Glomerular visceral epithelial cell (primary cell): ENCODE measurements around the gene HOXC6.
A peak's percentile ranks its signal among the peaks of the same experiment; 100 is the strongest.

Experiments used
- DNase-seq: peaks from one replicate; pipeline ENCODE4 v3.0.0-alpha.2; 2016; ENCODE audit errors: extremely low spot score

Gene HOXC6

GRCh38 chr12:54029529-54030441 is 1.5 kb downstream of the HOXC6 start:
- DNase-seq, result no peak

DNA sequence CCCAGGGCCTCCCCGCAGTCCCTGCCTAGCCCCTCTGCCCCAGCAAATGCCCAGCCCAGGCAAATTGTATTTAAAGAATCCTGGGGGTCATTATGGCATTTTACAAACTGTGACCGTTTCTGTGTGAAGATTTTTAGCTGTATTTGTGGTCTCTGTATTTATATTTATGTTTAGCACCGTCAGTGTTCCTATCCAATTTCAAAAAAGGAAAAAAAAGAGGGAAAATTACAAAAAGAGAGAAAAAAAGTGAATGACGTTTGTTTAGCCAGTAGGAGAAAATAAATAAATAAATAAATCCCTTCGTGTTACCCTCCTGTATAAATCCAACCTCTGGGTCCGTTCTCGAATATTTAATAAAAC is 2.2 kb downstream of the HOXC6 start:
- no peak for DNase-seq

- DNase-seq, result no peak
Measured at GRCh38 chr12:54030889-54031471, 2.7 kb downstream of the HOXC6 start.

DNA sequence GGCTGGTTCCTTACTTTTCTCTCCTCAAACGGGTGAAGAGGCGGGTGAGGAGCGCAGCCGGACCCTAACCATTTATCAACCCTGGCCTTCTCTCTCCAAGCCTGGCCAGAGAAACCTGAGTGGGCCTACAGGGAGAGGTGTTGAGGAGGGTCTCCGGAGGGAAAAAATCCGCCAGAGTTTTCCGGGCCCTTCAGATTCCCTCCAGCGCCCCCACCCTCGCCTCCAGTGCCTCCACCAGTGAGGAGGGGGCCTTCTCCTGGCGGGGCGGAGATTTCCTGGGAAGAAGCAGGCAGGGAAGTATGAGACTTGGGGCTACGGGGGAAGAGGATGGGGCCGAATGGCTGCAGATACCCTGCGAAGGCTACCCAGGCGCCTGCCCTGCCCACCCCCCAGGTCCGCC is 3.2 kb downstream of the HOXC6 start:
- no peak for DNase-seq

GRCh38 chr12:54032086-54032619 is 3.9 kb downstream of the HOXC6 start:
- DNase-seq, result no peak

GRCh38 chr12:54032627-54033100 is 4.4 kb downstream of the HOXC6 start, which contains the start of gene HOXC5:
HOXC5 (plus strand) TSS chr12:54033050; CDS start chr12:54033123, 73 bp downstream.
- peak; percentile 75 for DNase-seq

DNA sequence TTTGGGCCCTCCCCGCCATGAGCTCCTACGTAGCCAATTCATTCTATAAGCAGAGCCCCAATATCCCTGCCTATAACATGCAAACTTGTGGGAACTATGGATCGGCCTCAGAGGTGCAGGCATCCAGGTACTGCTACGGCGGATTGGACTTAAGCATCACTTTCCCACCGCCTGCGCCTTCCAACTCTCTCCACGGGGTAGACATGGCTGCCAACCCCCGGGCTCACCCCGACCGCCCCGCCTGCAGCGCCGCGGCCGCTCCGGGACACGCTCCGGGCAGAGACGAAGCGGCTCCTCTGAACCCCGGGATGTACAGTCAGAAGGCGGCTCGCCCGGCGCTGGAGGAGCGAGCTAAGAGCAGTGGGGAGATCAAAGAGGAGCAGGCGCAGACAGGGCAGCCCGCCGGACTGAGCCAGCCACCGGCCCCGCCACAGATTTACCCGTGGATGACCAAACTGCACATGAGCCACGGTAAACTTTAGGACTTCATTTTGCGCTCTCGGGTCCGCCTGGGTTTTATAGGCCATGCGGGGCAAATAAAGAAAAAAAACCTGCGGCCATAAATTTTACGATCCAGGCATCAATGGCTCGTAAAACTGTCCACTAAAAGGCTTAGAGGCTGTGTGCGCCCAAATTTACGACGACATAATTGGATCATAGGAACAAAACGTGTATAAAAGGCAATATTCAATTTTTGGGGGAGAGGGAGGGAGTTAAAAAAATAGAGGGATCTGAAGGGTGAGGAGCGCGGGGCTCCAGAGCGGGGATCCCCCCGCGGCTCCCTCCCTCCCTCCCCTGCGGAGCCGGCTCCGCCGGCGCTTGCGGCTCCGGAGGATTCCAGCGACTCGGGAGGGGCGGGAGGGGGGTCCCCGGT is 5.1 kb downstream of the HOXC6 start:
- peak; percentile 26 for DNase-seq

DNA sequence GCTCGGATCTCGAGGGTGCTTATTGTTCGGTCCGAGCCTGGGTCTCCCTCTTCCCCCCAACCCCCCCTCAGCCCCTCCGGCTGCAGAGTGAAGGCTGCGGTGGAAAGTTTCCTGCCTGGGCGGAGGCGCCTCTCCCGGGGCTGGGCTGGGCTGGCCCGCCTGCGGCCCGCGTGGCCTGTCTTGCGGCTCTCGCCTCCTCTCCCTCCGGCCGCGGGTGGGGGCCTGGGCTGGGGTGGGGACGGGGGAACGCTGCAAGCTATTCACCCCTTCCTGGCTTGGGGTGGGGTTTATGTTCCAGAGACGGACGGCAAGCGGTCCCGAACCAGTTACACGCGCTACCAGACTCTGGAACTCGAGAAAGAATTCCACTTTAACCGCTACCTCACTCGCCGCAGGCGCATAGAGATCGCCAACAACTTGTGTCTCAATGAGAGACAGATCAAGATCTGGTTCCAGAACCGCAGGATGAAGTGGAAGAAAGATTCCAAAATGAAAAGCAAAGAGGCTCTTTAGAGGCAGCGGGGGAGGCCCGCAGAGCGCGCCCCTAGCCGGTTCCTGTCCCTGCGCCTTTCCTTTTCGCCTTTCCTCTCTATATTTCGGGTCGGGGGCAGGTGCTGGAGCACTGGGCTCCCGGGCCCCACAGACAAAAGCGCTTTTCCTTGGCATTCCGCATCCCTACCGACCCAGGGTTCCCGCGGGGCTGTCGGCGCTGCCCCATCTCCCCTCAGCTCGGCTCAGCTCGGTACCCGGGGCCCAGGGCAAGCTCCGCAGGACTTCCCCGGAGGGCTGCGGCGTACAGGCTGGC is 5.9 kb downstream of the HOXC6 start:
- DNase-seq, result no peak

GRCh38 chr12:54034785-54035310 is 6.6 kb downstream of the HOXC6 start:
- no peak for DNase-seq

DNA sequence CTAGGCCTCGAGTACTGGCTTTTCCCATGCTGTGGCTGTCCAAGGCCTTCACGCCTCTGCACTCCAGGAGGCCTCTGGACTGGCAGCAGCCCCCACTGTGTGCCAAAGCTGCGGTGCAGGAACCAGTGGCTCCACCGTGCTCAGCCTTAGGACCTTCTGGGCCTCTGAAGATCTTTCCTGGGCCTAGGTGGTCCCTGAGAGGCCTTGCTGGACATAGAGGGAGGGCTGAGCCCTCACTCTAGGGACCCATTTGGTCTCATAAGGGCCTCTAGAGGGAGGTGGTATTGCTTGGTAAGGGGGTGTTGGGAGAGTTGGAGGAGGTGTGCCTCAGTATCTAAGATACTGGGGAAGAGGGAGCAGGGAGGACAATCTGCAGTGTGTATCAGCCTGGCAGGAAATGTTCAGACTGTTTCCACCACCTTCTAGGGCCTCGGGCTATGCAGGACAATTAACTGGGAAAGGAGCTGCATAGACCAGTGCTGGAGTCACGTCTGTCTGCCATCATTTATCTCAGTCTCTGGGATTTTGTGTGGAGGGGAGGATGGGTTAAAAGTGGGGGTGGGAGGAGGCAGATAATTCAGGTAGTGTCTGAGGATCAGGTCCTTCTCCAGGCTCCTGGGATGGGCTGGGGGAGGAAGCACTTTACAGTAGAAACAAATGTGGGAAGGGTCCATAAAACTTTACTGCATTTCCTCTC is 7.5 kb downstream of the HOXC6 start:
- DNase-seq, result no peak

- peak; percentile 88 for DNase-seq
Measured at GRCh38 chr12:54036620-54037359, 8.6 kb downstream of the HOXC6 start.

DNA sequence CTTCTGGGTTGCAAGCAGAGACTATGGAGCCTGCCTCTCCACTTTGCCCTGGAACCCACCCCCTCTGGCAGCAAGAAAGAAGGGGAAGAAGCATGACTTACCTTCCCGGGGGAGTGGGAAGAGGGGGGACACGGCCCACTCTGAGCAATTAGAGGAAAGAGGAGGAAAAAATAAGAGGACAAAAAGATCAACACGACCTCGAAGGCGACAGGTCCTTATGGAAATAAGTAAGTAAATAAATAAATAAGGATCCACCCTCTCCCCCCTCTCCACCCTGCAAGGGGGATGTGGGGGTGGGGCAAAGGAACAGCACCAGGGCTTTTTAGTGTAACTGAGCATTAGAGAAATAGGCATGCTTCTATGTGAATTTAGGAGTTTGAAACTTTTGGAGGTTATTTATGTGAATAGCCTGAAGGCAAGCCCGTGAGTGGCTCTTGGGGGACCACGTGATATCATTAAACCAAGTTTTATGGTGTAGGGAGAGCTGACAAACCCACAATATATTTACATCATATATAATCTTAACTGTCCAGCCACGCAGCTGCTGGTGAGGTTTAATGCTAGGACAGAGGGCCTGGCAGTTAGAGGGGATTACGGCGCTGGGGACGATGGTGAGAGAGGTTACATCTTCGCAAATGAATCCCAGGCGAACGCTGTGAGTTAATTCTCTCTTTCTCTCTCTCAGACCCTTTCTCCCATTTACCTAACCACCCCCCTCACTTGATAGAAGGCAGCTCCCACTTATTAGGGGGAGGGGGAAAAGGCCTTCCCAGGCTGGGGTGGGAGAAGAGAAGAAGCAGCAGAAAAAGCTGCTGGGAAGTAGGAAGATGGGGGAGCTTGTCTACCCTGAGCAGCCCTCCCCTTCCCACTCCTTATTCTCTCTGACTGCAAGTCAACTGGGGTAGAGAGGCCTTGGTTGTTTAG is 9.4 kb downstream of the HOXC6 start:
- no peak for DNase-seq

DNA sequence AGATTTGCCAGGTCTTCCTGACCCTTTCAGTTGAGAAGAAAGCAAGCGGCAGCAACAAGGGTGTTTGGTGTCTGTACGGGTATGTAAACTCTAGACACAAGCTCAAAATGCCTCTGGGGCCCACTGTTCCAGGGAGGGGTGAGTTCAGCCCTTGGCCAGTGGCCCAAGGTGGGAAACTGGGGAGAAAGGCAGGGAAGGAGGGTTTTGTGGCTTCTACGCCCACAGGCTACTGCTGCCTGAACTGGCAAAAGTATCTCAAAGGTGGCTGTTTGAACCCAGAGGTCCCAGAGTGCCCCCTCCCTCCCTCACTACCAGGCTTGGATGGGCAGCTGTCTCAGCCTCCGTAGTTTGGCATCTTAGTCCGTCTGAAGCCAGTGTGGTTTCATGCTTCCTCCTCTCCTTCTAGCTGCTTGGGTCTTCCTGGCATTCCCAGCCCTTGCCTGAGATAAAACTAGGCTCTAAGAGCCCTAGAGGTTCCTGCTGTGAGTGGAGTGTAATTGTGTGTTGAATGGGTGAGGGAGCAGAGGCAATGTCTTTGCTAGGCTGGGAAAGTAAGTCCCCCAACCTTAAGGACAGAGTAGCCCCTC is 10.1 kb downstream of the HOXC6 start:
- DNase-seq, result no peak

DNA sequence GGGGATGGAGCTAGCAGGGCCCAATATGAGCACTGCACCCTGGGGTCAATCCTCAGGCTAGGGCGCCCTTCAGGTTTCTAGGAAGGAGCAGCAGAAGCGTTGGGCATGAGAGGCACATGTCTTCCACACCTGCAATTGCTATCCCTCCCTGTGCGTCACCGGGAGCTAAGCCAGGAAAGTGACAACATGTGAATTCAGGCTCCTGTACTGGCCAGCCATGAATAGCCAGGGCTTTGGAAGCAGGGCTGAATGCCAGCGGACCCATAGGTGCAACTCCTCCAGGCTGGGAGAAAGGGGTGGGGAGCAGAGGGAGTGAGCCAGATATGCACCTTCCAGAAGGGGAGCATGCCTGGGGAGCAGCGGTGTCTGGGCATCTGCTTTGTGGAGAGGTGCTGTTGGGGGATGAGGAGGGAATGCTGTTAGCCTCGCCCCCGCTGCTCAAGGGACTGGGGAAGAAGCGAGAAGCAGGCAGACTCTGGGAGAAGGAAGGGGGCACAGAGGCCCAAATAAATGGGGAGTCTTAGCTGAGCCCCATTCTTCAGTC is 10.7 kb downstream of the HOXC6 start:
- DNase-seq, result no peak

- no peak for DNase-seq
Measured at GRCh38 chr12:54039417-54040147, 11.3 kb downstream of the HOXC6 start.

DNA sequence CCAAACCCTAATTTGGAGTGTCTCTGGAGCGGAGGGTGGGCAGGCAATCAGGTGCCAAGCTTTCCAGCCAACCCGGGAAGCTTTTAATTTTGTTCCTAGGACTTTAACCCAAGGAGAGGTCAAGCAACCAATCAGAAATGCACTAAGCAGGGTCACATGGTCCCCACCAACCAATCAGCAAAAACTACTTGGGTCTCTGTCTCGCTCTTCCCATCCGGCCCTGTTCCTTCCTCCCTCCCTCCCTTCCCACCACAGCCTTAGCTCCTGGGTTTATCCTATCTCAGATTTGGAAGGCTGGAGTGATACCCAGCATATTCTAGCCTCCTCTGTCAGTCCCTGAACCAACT is 11.9 kb downstream of the HOXC6 start:
- DNase-seq, result no peak

DNA sequence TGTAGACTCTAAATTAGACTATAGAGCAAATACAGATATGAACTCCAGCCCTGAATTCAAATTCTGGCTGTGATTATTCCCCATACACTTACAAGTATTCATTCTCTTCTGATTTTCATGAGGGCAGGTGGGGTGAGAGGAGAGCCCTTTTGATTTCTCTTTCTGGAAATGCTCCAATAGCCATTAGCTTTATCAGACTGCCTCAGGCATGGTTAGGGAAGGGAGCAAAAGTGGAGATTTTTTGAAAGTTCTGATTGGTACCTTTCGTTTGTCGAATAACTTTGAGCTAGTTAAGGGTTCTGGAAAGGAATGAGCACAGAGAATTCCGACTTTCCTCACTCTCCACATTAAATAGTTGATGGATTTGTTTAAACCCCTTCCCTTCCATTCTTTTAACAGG is 12.4 kb downstream of the HOXC6 start:
- no peak for DNase-seq
